ENCODE measurements around the gene NELFA. TPM values are rescaled to one million over a fixed set of nuclear protein-coding genes. Genes with fewer than 3 reads are reported as not detected.
"Not testable (repeated sequence)": the region's sequence is repeated elsewhere in the genome, so short reads cannot be mapped to it uniquely, and the experiment has no call there.

NELFA gene
- total RNA-seq, 1 experiment from 2014 or later = 26.4 TPM

DNA sequence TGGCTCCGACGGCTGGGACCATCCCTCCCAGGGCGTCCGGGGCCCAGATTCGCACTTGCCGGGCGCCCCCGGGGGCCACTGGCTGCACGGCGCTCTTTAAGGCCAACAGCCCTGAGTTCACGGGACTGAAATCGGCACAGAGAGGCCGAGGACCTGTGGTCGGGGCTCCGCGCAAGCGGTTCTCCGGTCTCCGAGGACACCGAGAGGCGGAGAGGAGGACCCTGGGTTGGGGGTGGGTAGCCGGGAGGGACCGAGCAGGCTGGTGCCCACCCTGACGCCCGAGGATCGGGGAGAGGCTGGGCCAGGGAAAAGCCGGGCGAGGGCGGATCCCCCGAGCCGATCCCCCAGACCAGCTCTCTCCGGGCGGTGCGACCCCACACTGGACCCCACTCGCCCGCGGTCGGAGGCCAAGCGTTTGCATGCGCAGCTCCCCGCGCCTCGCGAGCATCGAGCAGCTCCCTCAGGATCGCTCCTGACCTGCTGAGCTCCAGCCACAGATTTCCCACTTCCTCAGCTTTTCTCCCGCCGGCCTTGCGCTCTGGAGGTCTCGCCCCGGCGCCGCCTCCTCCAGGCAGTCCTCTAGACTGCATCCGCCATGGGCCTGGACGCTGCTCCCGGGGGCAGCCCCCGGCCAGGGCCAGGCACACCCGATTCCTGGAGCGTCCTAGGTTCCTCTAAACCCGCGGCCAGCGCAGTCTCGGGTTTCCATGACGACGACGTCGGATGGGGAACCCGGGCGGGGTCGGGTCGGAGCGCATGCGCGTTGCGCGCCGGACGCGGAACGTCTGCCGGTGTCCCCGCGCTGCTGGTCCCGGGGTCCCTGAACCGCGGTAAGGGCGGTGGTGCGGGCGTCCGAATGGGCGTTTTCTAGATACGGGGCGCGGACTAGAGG, 32.7 kb upstream of the NELFA start:
- DNase-seq (ENCODE audit: low read depth) = peak; percentile 81

DNA sequence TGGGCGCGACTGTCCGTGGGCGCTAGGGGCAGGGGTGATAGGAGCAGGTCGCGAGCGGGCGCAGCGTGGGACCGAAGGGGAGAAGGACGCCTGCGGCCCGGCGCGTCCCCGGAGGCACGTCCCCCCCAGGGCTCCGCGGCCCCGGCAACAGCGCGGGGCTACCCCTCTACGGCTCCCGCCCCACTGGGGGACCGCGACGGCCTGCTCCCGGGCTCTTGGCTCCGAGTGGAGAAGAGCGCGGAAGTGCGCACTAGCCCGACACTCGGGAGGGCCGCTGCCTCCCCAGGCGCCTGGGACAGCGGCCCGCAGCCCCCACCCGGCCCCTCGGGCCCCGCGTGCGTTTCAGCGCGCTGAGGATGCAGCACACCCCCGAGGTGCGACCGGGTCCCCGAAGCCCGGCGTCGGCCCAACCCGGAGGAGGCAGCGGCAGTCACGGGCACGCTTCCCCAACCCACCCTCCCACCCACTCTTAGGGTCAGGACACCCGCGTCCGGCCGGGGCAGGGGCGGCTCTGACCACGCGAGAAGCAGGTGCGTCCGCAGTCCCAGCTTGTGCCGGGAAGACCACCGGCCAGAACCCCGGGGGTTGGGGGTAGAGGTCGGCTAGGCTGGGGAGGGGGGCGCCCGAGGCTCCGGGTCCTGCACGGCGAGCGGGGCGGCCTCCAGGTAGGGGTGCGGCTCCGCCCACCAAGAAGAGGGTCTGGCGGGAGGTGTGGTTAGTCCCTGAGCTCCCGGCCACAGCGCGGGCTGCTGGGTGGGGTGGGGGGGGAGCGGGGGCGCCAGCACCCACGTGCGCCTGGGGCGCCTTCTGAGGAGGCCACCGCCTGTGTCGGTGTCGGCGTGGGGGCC, 31.8 kb upstream of the NELFA start:
- no peak for DNase-seq (ENCODE audit: low read depth)

DNA sequence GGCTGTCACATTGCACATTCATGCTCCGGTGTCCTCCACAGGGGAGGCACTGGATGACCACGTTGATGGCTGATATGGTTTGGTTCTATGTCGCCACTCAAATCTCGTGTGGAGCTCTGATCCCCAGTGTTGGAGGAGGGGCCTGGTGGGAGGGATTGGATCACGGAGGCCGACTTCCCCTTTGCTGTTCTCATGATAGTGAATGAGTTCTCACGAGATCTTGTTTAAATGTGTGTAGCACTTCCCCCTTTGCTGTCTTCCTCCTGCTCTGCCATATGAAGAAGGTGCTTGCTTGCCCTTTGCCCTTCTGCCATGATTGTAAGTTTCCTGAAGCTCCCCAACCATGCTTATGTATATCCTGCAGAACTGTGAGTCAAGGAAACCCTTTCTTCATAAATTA, 28.1 kb upstream of the NELFA start:
- DNase-seq (ENCODE audit: low read depth) = no peak

DNA sequence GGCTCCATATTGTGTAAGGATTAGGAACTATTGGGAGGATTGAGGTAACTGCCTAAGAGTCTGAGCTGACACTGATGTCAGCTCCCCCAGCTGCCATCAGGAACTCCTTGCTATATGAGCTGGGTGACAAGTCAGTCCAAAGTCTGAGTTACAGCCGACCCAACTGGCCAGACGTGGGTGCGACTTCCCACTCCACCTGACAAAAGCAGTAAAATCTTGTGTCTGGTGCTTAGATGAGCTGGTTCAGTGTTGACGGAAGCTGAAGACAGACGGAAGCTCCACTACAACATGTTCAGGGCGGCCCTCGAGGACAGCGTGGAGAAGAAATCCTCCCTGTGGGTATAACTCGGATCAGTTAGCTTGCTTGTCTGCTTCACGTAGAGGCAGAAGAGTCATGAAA, 27.6 kb upstream of the NELFA start:
- DNase-seq (ENCODE audit: low read depth) = no peak

GRCh38 chr4:2031161-2031560, 22.4 kb upstream of the NELFA start:
- DNase-seq (ENCODE audit: low read depth) = not testable (repeated sequence)

DNA sequence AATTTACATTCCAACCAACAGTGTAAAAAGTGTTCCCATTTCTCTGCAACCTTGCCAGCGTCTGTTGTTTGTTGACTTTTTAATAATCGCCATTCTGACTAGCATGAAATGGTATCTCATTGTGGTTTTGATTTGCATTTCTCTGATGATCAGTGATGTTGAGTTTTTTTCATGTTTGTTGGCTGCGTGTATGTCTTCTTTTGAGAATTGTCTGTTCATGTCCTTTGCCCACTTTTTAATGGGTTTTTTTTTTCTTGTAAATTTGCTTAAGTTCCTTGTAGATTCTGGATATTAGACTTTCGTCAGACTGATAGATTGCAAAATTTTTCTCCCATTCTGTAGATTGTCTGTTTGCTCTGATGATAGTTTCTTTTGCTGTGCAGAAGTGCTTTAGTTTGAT, 18.3 kb upstream of the NELFA start:
- DNase-seq (ENCODE audit: low read depth) = not testable (repeated sequence)

GRCh38 chr4:2025817-2026216, 17.0 kb upstream of the NELFA start:
- no peak for DNase-seq (ENCODE audit: low read depth)

GRCh38 chr4:2024683-2025082, 15.9 kb upstream of the NELFA start:
- no peak for DNase-seq (ENCODE audit: low read depth)

- DNase-seq (ENCODE audit: low read depth) = not testable (repeated sequence)
Measured at GRCh38 chr4:2021358-2022018, 12.7 kb upstream of the NELFA start.

DNA sequence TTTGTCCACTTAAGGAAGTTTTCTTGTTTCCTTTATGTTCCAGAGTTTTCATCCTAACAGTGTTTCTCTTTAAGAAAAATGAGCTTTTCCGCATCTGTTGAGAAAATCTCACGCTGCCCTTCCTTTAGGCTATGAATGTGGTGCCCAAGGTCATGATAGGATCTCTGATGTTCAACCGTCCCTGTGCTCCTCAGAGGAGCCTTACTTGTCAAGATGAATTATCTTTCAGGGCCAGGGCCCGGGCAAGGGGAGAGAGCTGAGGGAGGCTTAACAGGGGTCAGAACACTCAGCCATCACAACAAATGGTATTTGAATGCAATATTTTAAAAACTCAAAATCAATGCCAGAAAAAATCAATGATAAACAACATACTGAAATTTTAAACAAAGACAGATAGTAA, 6.2 kb upstream of the NELFA start:
- DNase-seq (ENCODE audit: low read depth) = no peak

DNA sequence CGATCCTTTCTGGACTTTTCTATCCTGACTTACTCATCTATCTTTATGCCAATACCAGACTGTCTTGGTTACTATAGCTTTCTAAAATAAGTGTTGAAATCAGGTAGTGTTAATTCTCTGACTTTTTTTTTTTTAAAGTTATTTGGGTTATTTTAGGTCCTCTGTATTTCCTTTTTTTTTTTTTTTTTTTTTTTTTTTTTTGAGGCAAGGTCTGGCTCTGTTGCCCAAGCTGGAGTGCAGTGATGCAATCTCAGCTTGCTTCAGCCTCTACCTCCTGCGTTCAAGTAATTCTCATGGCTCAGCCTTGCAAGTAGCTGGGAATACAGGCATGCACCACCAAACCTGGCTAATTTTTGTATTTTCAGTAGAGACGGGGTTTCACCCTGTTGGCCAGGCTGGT, 2.8 kb upstream of the NELFA start:
- DNase-seq (ENCODE audit: low read depth) = no peak

DNA sequence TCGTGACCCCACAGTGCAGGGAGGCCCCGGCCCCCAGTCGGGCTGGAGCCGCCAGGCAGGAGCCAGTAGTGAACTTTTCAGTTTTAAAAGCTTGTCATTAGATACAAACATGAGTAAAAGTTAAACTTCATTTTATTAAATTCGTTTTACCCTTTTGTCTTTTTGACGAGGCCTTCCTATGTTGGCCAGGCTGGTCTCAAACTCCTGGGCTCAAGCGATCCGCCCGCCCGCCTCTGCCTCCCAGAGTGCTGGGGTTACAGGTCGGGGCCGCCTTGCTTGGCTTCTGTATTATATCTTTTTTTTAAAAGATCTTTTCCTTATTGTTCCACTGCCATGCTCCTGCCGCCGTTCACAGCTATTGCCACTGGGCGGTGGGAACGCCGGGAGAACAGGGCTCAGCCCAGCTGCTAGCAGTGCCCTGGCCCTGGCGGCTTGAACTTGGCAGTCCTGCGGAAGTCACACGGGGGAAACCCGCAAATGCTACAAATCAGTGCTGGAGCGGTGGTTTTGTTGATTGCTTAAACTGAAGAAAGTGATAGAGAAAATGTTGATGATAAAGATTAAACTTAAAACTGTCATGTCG, 968 bp upstream of the NELFA start:
- peak; percentile 40 for DNase-seq (ENCODE audit: low read depth)

DNA sequence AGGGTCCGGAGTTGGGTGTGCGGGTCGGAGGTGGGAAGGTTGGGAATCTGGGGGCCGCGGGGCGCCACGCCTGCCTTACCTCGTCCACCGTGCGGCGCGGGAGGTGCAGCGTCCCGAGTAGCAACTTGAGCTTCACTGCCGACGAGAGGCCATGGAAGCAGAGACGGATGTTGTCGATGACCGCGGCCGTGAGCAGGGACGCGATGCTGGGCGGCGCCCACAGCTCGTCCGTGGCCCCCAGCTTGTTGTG, 178 bp downstream of the NELFA start:
- no peak for DNase-seq (ENCODE audit: low read depth)

DNA sequence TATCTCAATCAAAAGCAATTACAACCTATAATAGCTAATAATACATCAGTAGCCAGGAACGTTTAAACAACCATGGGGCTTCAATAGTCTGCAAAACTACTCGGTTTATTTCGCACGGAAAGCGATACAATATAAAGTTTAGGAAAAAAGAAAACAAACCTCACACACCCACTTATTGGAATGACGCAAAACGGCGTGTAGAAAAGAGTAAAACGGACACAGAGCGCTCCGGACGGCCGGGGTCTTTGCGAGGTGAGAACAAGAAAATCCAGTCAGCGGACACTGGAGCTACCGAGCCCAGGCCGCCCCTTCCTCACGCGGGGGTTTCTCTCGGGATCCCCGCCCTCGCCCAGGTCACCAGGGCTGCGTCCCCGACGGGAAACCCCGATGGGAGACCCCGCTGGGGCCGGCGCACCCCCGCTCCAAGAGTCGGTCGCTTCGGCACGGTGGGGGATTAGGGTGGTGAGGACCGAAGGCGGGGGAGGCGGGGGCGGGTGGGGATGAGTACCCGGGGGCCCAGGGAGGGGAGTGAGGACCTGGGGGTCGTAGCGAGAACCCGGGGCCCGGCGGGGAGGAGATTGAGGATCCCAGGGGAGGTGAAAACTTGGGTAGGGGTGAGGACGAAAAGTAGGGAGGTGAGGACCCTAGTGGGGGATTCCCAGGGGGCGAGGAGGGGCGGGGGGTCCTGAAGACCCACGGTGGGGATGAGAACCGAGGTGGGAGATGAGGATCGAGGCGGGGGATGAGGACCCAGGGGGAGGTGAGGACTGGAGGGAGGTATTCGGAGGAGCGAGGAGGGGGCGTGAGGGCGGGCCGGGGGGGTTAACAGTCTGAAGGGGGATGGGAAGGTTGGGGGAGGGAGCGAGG, 737 bp downstream of the NELFA start:
- no peak for DNase-seq (ENCODE audit: low read depth)

GRCh38 chr4:2006956-2007653, 1.7 kb downstream of the NELFA start:
- no peak for DNase-seq (ENCODE audit: low read depth)

DNA sequence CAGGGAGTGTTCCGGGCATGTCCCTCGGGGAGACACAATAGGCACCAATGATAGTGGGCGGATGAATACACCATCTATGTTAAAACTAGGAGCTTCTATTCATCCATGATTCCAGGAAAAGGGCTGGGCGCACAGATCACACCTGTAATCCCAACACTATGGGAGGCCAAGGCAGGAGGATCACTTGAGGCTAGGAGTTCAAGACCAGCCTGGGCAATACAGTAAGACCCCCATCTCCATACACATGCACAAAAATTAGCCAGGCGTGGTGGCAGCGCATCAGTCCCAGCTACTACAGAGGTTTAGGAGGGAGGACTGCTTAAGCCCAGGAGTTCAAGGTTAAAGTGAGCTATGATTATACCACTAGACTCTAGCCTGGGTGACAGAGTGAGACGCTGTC, 2.4 kb downstream of the NELFA start:
- no peak for DNase-seq (ENCODE audit: low read depth)

DNA sequence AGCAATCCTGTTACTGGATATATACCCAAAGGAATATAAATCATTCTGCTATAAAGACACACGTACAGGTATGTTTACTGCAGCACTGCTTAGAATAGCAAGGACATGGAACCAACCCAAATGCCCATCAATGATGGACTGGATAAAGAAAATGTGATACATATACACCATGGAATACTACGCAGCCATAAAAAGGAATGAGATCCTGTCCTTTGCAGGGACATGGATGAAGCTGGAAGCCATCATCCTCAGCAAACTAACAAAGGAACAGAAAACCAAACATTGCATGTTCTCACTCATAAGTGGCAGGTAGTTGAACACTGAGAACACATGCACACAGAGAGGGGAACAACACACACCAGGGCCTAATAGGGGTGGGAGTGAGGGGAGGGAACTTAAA, 5.4 kb downstream of the NELFA start:
- not testable (repeated sequence) for DNase-seq (ENCODE audit: low read depth)

DNA sequence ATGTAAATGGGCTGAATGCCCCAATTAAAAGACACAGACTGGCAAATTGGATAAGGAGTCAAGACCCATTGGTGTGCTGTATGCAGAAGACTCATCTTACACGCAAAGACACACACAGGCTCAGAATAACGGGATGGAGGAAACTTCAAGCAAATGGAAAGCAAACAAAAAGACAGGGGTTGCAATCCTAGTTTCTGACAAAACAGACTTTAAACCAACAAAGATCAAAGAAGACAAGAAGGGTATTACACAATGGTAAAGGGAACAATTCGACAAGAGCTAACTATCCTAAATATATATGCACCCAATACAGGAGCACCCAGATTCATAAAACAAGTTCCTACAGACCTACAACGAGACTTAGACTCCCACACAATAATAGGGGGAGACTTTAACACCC, 9.5 kb downstream of the NELFA start:
- DNase-seq (ENCODE audit: low read depth) = not testable (repeated sequence)

- DNase-seq (ENCODE audit: low read depth) = no peak
Measured at GRCh38 chr4:1998296-1998695, 10.5 kb downstream of the NELFA start.

- no peak for DNase-seq (ENCODE audit: low read depth)
Measured at GRCh38 chr4:1997712-1998111, 11.1 kb downstream of the NELFA start.
